ENCODE results near the gene GALK1.

- no peak for TF ChIP-seq POLR2A (IDR thresholded peaks at IDR 0.05)
- TF ChIP-seq, protein P1, sequence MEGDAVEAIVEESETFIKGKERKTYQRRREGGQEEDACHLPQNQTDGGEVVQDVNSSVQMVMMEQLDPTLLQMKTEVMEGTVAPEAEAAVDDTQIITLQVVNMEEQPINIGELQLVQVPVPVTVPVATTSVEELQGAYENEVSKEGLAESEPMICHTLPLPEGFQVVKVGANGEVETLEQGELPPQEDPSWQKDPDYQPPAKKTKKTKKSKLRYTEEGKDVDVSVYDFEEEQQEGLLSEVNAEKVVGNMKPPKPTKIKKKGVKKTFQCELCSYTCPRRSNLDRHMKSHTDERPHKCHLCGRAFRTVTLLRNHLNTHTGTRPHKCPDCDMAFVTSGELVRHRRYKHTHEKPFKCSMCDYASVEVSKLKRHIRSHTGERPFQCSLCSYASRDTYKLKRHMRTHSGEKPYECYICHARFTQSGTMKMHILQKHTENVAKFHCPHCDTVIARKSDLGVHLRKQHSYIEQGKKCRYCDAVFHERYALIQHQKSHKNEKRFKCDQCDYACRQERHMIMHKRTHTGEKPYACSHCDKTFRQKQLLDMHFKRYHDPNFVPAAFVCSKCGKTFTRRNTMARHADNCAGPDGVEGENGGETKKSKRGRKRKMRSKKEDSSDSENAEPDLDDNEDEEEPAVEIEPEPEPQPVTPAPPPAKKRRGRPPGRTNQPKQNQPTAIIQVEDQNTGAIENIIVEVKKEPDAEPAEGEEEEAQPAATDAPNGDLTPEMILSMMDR (IDR thresholded peaks at IDR 0.05), result no peak
Observed at GRCh38 chr17:75765981-75766380, 989 bp upstream of the GALK1 start.

Data from lower leg skin (tissue), 3 donors.